CD4-positive, alpha-beta T cell treated with Interleukin-6 at 100 ng/mL for 8 hours (primary cell): ENCODE measurements around the gene TPST2.

Experiments used
- DNase-seq: peaks from one replicate; pipeline ENCODE4 v3.0.0-alpha.2; 2020; ENCODE audit warnings: mixed read lengths, low spot score

Gene TPST2

DNA sequence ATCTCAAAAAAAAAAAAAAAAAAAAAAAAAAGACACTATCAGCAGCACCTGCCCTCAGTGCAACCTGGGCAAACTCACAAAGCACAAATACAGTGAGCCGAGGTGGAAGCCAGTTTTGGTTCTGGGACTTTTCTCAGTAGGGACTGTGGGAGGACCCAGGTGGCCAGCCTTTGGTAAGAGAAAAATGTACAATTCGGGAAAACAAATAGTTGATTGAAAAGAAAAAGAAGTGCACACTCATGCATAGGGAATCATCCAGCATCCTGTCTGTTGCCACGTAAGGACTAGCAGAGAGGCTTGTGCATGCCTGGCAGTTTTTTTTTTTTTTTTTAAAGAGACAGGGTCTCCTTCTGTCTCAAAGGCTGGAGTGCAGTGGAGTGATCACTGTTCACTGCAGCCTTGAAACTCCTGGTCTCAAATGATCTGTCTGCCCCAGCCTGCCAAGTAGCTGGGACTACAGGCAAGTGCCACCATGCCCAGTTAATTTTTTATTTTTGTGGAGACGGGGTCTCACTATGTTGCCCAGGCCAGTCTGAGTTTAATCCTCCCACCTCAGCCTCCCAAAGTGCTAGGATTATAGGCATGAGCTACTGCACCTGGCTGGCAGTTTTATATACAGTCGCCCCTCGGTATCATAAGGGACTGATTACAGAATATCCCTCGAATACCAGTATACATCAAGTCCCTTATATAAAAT lies 36.7 kb downstream of the TPST2 start:
- DNase-seq, result no peak

DNA sequence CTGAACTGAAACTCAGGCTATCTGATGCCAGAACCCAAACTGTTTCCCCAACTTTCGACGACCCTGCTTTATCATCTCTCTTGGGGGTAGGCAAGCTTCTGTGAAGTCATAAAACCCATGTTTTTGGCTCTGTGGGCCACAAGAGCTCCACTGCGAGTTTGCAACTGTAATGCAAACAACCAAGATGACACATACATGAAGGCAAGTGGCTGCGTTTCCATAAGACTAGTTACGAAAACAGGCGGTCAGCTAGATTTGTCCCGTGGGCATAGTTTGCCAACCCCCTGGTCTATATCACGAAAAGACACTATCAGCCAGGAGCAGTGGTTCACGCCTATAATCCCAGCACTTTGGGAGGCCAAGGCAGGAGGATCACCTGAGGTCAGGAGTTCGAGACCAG lies 37.5 kb downstream of the TPST2 start:
- no peak for DNase-seq

DNA sequence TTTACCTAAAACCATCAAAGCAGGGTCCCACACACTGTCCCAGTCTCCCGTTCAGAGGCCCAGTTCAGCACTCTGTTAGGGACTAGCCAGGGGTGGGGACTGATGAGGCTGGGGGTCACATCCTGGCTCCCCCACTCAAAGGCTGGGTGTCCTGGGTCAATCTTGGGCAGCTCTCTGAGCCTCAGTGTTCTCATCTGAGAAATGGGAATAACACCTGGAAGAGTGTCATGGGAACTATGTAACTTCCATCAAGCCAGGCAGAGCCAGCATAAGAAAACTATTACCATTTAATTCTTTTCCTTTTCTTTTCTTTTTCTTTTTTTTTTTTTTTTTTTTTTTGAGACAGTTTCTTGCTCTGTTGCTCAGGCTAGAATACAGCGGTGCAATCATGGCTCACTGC lies 38.4 kb downstream of the TPST2 start:
- DNase-seq, result no peak

DNA sequence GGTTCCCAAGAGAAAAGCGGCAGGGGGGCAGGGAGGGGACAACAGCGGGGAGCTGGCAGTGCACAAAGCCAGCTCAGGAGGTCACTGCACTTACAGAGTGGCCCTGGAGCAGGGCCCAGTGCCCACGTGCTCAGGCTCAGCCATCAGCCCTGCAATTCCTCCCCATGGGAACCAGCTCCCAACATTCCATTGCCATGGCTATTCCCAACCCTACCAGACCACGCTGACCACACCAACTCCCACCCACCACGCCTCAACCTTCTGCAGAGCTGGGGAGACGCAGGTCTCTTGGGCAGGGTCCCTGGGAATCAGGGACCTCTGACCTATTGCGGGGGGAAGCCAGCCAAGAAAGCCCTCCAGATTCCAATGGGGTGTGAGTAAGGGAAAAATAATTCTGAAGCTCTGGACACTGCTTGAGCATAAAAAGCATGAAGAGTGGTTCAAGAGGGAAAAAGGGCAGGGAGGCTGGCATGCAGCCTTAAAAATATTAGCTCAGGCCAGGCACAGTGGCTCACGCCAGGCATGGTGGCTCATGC lies 39.4 kb downstream of the TPST2 start:
- no peak for DNase-seq

DNA sequence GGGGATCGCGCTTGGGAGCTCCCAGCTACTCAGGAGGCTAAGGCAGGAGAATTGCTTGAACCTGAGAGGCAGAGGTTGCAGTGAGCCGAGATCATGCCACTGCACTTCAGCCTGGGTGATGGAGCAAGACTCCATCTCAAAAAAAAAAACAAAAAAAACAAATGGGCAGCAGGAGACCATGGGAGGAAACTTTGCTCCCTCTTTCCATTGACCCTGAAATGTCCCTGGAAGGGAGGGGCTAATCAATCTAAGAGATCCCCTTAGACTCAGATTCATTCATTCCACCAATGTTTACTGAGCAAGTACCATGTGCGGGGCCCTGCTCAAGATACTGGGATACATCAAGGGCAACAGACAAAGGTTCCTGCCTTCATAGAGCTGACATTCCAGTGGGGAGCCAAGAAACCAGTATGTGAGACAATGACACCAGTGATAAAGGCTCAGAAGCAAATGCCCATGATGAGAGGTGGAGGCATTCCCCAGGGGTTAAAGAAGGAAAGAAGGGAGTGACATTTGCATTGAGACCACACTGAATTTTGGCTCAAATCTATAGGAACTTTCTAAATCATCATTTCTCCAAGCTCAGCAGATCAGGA lies 39.9 kb downstream of the TPST2 start:
- no peak for DNase-seq

DNA sequence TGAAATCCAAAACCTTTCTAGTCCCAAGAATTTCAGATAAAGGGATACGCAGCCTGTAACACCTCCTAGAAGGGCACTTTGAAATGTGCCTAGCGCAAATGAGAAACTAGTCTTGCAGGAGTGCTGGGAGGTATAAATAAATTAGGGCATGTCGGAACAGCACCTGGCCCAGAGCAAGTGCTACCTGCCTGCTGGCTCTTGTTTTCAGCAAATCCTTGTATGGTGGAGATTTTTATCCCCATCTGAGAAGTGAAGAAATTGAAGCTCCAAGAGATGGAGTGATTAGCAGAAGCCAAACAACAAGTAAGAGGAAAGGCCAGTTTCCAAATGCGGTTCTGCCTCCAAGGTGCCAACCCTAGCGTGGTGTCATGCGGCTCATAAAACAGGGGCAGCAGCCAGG lies 40.9 kb downstream of the TPST2 start:
- DNase-seq, result no peak

DNA sequence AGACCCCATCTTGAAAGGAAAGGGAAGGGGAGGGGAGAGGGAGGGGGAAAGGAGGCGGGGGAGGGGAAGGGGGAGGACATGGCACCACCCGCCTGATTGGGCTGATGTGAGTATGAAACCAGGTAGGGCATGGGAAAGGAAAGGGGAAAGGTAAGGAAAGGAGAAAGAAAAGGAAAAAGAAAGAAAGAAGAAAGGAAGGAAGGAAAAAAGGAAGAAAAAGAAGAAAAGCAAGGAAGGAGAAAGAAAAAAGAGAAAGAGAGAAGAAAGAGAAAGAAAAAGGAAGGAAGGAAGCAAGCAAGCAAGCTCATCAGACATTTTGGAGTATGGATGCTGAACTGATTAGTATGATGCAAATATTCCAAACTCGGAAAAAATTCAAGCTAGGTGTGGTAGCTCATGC lies 41.6 kb downstream of the TPST2 start:
- no peak for DNase-seq

DNA sequence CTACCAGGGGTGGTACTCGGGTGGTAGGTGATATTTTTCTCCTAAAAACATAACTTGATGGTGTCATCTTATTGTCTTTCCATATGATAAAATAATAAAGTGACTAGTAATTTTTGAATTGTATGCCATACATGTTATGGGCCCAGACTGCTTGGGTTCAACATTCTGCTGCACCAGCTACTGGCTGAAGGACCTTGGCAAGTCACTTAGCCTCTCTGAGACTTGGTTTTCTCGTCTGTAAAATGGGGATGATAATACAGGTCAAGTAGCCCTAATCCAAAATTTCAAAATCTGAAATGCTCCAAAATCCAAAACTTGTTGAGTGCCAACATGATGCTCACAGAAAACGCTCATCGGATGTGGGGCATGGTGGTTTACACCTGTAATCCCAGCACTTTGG lies 42.1 kb downstream of the TPST2 start:
- no peak for DNase-seq

DNA sequence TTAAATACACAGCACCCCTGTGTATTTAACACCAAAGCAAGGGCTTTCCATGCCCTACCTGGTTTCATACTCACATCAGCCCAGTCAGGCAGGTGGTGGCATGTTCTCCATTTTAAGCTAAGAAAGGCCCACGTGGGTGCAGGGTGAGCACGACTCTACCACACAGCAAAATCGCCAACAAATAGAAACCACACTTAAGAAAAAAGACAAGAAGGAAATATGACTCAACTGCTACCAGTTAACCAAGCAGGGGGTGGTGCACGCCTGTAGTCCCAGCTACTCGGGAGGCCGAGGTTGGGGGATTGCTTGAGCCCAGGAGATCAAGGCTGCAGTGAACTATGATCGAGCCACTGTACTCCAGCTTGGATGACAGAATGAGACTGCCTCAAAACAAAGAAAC lies 42.5 kb downstream of the TPST2 start:
- peak; percentile 26 for DNase-seq

DNA sequence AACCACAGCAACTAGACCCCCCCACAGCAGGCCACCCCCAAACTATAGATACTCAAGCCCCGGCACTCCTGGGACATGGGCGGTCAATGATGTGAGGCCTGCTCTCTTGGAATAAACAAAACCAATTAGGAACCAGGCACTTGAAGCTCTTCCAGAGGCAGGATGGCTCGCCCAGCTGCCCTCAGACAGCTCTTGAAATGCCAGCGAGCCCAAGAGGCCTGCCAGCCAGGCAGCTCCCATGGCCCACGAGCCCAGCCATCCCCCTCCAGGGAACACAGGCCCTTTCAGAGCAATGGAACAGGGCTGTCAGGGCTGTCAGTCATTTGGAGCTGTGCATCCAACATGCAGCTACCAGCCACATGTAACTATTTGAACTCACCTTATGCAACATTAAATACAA lies 43.6 kb downstream of the TPST2 start:
- no peak for DNase-seq

DNA sequence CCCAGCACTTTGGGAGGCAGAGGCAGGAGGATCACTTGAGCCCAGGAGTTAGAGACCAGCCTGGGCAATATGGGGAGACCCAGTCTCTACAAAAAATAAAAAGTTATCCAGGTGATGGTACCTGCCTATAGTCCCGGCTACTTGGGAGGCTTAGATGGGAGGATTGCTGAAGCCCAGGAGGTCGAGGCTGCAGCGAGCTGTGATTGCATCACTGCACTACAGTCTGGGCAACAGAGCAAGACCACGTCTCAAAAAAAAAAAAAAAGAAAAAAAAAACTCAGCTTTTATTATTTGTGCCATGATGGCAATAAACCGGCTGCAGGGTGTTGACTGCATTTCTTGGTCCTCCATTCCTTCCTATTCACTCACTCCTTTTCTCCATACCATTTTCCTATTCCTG lies 44.1 kb downstream of the TPST2 start:
- no peak for DNase-seq

DNA sequence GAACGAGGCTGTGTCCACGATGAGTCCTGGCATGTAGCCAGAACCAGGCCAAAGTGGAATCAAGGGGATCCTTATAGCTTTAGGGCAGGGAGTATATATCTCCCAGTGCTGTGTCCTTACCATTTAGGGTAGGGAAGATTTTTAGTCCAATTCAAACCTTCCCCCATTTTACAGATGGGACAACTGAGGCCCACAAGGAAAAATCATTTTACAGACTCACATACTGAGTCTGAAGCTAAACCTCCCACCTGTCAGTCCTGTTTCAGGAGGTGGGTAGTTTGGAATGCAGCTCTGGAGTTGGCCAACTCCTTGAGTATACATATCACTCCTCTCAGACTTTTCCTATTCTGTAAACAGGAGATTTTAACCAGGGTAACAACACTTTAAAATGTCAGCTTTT lies 44.5 kb downstream of the TPST2 start:
- DNase-seq, result no peak

DNA sequence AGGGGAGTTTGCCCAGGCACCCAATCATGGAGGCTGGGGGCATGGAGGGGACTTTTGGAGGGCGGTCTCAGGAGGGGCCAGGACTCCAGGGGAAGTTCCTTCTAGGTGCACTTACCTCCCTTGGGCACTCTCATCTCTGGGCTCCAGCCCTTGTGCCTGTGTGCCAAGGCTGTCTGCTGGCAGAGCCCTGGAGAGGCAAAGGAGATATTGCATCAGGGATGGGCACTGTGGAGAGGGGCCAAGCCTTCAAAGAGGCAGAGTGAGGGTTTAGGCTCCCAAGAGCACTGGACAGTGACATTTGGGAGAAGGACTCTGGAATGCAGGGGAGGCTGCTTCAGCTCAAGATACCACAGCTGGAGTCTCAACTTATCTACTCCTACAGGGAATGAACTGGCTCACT lies 45.4 kb downstream of the TPST2 start:
- DNase-seq, result no peak

DNA sequence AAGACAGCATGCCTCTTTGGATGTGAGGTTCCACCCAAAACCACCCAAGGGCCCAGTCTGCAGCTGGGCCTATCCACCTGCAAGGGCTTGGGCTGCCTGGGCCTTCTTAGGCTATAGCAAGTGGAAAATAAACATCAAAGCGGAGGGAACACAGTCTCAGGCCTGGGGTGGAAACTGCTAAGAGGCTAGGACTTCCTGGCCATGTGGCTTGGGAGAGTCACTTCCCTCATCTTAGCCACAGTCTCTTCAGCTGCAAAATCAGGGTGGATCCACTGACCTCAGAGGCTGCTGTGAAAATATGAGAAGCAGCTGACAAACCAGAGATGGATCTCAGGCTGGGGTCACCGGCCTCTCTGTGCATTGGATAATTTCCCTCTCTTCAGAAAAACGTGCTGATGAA lies 47.1 kb downstream of the TPST2 start:
- no peak for DNase-seq

DNA sequence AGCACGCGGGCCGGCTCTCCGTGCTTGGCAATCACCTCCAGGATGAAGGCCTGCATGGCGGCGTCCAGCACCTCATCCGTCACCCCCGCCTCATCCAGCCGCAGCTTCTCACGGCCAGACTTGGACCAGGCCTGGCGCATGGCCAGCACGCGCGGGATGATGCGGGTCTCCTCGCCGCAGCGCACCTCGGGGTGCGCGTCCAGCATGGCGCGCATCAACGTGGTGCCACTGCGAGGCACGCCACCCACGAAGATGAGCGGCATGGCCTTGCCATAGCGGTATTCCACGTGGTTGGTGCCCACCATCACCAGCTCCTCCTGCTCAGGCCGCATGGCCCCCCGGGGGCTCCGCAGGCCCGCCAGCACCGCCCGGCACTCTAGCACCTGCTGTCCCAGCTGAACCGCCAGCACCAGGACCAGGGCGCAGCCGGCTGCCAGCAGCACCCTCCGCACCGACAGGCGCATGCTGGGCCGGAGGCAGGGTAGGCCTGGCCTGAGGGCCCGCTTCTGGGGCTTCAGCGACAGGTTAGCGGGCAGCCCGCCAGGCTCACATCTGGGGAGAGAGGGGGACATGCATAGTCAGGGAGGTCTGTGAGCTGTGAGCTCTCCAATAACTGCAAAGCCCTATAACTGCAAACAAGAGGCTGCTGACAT lies 48.6 kb downstream of the TPST2 start:
- DNase-seq, result no peak

DNA sequence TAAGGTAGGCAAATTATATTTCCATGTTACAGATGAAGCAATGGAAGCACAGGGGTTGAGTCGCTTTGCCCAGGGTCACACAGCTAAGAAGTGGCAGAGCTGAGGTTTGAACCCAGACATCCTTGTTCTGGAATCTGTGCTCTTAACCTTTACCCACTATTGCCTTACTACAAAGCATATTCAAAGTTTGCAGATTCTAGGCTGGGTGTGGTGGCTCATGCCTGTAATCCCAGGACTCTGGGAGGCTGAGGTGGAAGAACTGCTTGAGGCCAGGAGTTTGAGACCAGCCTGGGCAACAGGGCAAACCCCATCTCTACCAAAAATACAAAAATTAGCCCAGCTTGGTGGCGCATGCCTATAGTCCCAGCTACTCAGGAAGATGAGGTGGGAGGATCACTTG lies 49.8 kb downstream of the TPST2 start:
- no peak for DNase-seq

DNA sequence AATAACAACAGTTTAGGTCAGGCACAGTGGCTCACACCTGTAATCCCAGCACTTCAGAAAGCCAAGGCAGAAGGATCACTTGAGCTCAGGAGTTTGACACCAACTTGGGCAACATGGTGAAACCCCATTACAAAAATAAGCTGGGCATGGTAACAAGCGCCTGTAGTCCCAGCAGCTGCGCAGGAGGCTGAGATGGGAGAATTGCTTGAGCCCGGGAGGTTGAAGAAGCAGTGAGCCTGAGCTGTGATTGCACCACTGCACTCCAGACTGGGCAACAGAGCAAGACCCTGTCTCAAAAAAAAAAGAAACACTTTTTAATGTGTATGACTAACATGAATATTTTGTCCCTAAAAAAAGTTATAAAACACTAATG lies 53.2 kb downstream of the TPST2 start:
- no peak for DNase-seq

DNA sequence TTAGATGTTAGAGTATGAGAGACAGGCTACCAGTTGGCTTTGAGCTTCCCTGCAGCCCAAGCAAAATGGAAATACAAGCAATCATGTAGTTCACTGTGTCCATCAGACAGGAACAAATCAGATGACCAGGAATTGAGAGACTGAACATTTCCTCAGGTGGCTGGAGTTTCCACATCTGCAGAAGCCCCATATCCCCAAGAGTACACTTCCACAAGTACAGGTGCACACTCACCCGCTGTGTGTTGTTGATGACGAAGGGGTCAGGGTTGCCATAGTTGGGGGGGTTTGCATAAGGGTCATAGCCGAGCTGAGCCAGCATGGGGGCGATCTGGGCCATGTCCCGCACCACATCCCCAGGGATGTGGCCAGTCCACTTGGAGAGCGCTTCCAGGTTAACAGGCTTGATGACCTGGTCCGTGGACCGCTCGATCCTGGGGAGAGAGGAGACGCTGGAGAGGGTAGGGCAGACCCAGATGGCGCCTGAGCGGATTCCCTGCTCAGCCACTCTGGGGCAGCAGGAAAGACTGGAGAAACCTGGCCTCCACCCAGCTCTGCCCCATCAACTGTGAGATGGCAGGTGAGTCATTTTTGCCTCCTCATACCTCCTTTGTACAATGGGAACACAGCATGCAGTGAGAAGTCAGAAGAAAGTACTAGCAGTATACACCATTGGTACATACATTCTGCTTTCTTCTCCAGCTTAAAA lies 53.7 kb downstream of the TPST2 start:
- DNase-seq, result no peak

DNA sequence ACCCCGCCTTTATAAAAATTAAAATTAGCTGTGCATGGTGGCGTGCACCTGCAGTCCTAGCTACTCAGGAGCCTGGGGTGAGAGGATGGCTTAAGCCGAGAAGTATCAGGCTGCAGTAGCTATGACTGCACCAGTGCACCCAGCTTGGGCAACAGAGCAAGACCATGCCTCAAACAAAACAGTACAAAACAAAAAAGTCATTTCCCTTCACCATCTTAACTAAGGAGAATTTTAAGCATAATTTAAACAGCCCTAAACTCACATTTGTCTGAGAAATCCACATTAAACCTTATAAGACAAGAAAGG lies 54.4 kb downstream of the TPST2 start:
- no peak for DNase-seq

DNA sequence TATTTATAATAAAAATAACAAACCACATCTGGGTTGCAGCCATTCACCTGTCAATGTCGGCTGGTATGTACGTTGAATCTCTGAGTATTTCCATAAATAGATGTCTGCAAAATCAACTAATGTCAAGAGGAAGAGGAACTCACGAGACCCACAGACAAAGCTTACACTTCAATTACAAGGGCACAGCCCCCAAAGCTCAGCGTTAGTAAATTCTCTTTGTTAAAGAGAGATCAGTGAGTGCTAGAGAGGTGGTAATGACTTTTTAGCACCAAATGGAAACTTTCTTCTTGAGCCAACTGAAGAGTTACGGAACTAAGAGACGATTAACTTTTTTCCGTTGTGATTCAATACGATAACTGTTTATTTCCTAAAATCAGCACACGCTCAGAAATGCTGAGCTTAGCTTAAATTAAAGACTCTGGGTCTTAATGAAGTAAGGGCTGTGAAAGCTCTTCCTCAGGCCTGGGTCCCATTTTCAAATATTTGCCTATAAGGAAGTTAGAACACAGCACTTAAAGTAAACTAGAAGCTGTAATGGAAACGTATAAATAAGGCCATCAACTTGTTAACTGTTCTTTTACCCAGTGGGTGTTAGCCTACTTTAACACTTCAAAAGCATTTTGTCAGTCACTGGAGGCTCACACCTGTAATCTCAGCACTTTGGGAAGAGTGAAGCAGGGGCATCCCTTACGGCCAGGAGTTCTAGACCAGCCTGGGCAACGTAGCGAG lies 54.9 kb downstream of the TPST2 start:
- no peak for DNase-seq

DNA sequence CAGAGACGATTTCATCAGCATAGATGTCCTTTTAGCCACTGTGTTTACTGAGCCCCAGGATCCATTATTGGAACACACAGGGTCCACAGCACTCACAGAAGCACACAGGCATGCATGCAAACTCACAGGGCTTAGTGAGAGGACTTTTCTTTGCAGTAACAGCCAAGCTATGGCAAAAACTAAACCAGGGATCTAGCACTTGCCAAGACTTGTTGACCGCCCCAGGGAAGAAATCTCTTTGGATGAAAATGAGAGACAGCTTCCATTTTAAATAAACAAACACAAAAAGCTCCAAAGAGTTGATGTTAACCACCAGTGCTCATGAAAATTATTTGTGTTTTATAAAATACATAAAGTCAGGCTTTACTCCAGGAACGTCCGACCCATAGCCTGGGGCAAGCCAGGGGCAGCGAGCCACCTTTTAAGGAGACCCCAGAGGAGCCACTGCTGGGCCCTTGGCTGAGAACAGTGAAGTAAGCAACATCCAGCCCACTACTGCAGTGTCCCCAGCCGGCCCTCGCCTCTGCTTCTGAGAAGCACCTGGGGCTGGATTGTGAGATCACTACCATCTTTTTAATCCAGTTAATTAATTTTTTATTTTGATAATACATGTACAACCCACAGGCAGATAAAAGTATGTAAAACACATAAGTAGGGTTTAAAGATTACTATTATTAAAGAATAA lies 55.6 kb downstream of the TPST2 start:
- no peak for DNase-seq

DNA sequence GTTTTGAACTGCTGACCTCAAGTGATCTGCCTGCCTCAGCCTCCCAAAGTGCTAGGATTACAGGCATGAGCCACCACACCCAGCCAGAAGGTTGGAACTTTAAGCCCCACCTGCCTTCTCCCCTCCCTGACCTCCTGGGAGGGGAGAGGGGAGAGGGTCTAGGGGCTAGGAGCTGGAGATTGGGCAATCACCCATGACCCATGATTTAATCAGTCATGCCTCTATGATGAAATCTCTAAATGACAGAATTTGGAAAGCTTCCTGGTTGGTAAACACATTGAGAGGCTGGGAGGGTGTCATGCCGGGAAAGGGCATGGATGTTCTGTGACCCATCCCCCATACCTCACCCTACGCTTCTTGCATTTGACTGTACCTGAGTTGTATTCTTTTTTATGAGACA lies 60.6 kb downstream of the TPST2 start:
- DNase-seq, result no peak
